HEK293T (cell line): Measurements from ENCODE around the gene CLHC1.

Source experiments
- FOXM1 ChIP-seq: fragments of 450-650 bp; IDR thresholded peaks from 2 replicates; pipeline ENCODE4 v1.6.1; 2017; ENCODE audit warnings: mild to moderate bottlenecking, borderline replicate concordance
- NFRKB ChIP-seq: fragments of 450-650 bp; IDR thresholded peaks from 2 replicates; pipeline ENCODE4 v1.6.1; 2016; ENCODE audit warnings: mild to moderate bottlenecking, moderate library complexity
- TARDBP ChIP-seq: fragments of 450-650 bp; IDR thresholded peaks from 2 replicates; pipeline ENCODE4 v1.6.1; 2016
- TF ChIP-seq, protein P1 (sequence below): fragments of 450-650 bp; IDR thresholded peaks from 2 replicates; pipeline ENCODE4 v1.6.1; 2016

DNA sequence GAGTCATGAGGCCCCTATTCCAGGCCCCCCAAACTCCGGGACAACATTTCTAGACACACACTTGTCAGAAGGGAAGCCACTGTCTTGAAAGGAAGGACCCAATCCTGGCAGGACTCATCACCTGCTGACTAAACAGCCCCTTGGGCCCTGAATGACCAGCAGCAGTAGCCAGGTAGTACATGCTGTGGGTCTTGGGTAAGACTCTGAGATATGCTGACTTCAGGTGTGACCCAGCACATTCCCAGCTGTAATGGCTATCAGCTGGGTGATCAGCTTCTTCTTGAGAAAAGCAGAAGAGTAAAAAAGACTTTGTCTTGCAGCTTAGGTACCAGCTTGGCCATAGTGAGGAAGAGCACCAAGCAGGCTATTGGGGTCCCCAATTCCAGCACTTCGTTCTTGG lies 35.6 kb downstream of the CLHC1 start:
- TF ChIP-seq, protein P1, sequence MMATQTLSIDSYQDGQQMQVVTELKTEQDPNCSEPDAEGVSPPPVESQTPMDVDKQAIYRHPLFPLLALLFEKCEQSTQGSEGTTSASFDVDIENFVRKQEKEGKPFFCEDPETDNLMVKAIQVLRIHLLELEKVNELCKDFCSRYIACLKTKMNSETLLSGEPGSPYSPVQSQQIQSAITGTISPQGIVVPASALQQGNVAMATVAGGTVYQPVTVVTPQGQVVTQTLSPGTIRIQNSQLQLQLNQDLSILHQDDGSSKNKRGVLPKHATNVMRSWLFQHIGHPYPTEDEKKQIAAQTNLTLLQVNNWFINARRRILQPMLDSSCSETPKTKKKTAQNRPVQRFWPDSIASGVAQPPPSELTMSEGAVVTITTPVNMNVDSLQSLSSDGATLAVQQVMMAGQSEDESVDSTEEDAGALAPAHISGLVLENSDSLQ, result no peak
- TF ChIP-seq TARDBP (no peak), FOXM1 (no peak), NFRKB (no peak)
